ENCODE results near the gene POLR2A.
A peak's percentile ranks its signal among the peaks of the same experiment; 100 is the strongest.

The POLR2A gene

GRCh38 chr17:7484067-7484918 lies at the start of gene POLR2A:
Gene POLR2A (plus strand): TSS chr17:7484366.
- peak; percentile 98 for DNase-seq (ENCODE audit: low read depth)

GRCh38 chr17:7435676-7436555 lies 48.2 kb upstream of the POLR2A start:
- no peak for DNase-seq (ENCODE audit: low read depth)

- peak; percentile 59 for DNase-seq (ENCODE audit: low read depth)
Observed at GRCh38 chr17:7436556-7437368, 47.4 kb upstream of the POLR2A start.

DNA sequence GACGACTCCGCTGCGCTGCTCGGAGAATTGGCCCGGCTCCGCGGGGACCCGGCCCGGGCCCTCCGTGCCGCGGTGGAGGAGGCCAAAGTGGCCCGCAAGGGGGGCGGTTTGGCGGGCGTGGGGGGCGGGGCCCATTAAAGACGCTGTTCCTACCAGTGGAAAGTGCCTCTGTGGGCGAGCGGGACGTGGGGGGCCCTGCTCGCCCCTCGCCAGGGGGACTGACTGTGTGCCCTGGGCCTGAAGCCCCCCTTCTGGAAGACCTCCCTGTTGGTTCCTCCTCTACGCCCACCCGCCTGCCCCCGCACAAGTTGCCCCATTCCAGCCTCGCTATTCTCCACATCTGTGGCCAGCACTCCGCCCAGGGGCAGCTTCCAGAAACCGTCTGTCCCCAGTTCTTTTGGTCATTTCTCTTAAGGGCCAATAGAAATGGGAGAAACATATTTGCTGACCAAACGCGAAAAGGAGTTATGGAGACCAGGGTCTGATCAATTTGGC lies 46.8 kb upstream of the POLR2A start:
- no peak for DNase-seq (ENCODE audit: low read depth)

DNA sequence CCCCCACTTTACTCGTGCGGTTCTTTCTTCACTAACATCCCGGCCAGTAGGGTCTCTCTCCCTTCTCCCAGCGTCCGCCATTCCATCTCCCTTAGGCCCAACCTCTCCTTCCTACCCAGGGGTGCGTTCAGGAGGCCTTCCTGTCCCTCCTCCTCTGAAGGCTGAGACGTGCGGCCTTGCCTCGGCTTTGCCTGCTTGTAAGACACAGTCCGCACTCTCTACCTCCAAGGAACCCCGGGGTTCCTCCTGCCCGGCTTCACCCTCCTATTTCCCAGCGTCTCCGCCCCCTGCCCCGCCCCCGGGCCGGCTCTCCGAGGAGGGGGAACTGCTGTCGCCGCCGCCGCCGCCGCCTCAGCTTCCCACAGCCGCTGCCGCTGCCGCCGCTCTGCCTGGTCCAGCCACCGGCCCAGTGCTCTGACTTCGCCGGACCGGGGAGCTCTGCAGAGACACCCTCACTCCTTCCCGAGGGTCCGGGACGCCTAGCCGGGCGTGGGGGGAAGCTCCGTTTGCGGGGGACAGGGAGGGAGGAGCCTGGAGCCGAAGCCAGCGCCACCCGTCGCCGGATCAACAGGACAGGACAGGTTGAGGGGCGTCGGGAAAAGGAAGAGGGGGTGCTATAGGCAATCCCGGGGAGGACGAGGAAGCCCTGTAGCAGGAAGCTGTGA lies 46.1 kb upstream of the POLR2A start:
- DNase-seq (ENCODE audit: low read depth), result no peak

DNA sequence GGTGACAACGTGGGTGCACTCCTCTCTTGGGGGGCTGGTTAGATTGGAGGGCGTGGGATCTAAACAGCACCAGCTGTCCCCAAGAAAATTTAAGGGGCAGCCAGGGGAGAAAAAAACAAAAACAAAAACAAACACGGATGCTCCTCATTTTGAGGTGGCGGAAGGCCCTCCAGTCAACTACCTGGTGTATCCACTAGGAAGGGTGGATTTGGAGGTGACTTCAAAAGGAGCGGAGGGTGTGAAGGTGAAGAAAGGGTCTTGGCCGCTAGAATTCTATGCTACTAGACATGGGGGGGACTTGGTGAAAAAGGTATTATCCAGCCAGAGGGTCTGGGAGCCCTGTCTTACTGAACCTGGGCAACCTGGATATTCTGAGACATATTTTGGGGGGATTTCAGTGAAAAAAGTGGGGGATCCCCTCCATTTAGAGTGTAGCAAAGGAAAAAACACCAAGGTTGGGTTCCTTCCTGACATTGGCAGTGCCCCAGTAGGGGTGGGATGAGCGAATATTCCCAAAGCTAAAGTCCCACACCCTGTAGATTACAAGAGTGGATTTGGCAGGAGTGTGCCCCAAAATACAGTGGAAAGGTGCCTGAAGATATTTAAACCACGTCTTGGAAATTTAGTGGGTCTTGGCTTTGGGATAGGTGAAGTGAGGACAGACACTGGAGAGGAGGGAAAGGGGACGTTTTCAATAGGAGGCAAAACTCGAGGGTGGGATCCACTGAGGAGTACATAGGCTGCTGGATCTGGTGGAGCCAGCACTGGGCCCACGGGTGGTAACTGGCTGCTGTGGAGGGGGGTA lies 45.3 kb upstream of the POLR2A start:
- no peak for DNase-seq (ENCODE audit: low read depth)

GRCh38 chr17:7439462-7440112 lies 44.6 kb upstream of the POLR2A start, which contains the start of gene FGF11:
Gene FGF11 (plus strand): TSS chr17:7439512. CDS start chr17:7439621, 109 bp downstream.
- no peak for DNase-seq (ENCODE audit: low read depth)

DNA sequence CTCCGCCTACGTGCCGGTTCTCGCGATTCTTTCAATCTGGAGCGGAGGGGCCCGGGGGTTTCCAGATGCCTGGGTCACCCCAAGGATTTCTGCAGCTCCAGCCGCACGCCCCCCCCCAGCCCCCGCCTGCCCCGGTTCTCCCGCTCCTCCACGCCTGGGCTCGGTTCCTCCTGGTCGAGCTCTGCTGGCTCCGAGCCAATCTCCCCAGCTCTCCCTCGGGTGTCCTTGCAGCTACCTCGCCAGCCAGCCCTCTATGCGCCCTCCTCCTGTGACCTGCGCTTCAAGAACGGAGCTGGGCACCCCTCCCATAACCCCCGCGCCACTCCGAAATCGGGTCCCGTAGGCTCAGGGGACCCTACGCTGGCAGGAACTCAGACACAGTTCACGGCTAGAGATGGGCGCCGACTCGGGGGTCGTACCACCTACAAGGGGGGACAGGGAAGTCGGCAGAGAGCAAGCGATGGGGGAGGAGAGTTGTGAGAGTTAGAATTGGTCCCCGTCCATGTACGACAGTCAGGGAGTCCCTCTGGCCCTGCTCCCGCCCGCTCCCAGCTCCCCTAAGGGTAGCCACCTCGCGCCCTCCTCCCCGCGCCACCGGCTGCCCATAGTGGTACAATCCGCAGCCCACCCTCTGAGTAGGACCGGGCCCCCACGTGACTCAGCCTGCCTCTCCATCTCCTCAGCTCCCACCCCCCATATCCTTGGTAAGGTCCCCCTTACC lies 43.9 kb upstream of the POLR2A start:
- no peak for DNase-seq (ENCODE audit: low read depth)

- DNase-seq (ENCODE audit: low read depth), result no peak
Observed at GRCh38 chr17:7440834-7441195, 43.4 kb upstream of the POLR2A start.

DNA sequence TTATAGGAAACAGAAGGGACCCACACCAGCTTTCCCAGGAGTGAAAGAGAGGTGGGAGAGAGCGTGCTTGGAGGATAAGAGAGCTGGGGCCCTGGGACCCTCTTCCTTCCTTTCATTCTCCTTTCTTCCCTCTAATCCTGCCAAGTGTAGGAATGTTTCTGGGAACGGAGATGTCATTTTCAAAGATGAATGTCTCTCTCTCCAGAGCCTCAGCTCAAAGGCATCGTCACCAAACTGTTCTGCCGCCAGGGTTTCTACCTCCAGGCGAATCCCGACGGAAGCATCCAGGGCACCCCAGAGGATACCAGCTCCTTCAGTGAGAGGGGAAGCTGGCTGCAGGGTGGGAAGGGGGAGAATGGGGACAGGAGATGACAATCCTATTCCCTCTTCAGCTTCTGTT lies 42.9 kb upstream of the POLR2A start:
- DNase-seq (ENCODE audit: low read depth), result no peak

DNA sequence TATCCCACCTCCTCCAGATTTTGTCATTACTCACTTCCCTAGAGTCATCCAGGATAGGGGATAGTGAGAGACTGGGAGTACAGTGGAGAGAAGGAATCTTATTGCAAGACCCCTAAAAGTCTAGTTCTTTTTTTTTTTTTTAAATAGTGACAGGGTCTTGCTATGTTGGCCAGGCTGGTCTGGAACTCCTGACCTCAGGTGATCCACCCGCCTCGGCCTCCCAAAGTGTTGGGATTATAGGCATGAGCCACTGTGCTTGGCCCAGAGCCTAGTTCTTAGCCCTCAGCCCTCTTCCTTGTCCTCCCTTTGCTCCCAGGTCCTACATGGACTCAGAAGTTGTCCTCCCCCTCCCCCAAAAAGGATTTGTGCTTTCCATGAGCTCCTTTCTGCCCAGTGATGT lies 42.0 kb upstream of the POLR2A start:
- DNase-seq (ENCODE audit: low read depth), result no peak

DNA sequence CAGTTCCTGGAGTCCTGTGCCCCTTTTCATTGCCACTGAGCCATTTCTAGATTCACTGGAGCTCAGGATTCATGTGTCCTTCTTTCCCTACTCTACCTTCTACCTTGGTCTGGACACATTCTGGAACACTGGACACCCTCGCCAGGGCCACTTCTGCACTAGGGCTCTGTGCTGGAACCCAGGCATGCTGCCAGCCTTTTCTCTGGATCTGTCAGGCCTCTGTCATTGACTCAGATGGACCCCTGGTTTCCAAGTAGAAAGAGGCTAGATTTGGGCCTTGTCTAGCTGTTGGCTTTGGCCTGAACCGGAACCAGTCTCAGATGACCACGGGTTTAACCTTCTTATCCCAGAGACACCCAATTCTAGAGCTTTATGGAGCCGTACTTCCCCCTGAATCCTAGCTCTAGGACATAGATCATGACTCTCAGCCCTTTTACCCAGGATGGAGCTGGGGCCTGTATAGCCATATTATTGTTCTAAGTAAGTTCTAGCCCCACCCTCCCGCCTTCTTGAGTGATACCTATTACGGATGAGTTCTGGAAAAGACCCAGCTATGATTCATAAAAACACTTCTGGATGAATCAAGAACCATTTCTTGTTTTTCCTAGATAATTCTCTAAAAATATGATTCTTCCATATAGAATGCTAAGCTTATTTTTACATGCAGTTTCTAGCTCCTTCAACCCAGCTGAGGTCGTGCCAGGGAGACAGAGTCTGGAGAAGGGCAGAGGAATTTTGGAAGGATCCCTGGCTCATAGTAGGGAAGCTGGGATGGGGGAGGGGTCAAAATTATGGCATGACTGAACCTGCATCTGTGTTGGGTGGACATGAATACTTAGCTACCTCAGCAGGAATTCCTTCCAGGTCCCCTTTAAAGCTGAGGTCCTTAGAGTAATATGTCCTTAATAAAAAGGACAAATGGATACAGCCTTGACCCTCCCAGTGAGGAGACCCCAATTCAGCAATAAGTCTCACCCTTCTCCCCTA lies 40.4 kb upstream of the POLR2A start:
- no peak for DNase-seq (ENCODE audit: low read depth)

DNA sequence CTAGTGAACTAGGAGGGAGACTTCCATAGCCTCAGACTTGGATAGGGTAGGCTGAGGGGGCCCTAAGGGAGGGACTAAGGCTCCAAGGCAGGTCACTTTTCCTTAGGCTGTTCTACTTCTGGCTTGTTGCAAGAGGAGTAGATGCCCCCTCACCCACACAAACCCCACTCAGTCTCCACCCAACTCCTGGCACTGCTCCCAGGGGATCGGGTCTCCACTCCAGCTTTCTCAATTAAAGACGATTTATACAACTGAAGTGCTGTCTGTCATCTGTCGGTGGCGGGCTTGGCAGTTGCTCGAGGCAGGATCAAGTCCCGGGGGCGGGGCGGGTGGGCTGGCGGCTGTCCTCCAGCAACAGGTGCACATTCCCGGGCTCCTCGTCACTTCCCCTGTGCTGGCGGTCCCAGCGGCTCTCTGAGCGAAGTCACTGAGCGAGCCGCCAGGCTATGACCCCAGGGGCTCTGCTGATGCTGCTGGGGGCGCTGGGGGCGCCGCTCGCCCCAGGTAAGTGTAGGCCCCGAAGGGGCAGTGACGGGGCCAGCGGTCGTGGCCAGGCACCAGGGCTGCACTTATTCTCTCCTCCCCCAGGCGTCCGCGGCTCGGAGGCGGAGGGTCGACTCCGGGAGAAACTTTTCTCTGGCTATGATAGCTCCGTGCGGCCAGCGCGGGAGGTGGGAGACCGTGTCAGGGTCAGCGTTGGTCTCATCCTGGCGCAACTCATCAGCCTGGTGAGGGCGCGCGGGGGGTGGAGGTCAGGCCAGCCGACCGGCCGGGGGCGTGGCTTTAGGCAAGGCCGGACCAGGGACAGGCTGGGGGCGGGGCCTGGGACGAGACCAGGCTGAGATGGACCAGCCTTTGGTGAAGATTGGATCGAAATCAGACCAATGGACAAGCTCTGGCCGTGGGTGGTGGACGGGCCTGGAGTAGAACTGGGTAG lies 39.2 kb upstream of the POLR2A start, which contains the start of gene CHRNB1:
CHRNB1 (plus strand) TSS at position 380 of the 937 bp plus-strand sequence; CDS start at position 447, 67 bp downstream.
- no peak for DNase-seq (ENCODE audit: low read depth)

DNA sequence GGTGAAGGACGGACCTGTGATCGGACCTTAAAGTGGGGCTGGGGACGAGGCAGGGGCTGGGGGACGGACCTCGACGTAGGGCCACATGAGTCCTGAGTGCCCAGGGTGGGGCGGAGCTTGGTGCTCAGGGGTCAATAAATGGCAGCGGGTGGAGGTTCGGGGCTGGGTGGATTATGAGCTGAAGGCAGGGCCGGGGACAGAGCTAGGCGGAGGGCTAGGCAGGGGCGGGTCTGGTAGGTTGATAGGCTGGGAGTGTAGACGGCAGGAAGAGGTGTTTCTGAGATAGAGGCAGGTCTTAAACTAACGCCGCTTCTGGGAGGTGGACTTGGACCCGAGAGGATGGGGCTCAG lies 38.6 kb upstream of the POLR2A start:
- no peak for DNase-seq (ENCODE audit: low read depth)

GRCh38 chr17:7448461-7448860 lies 35.7 kb upstream of the POLR2A start:
- DNase-seq (ENCODE audit: low read depth), result no peak

- no peak for DNase-seq (ENCODE audit: low read depth)
Observed at GRCh38 chr17:7459961-7460545, 24.1 kb upstream of the POLR2A start.

Measured in stimulated activated CD8-positive, alpha-beta memory T cell treated with anti-CD3 and anti-CD28 coated beads, Interleukin-12 subunit alpha, Interleukin-12 subunit beta, amount 100 ng/mL, for 1 hour (primary cell).